Activated CD4-positive, alpha-beta T cell treated with anti-CD3 and anti-CD28 coated beads for 4 hours (primary cell): Measurements from ENCODE around the gene SATB2.

ENCODE experiments used
- DNase-seq, 2 donors: peaks; one replicate each; pipeline ENCODE4 v3.0.0-alpha.2; 2020

Gene SATB2

DNA sequence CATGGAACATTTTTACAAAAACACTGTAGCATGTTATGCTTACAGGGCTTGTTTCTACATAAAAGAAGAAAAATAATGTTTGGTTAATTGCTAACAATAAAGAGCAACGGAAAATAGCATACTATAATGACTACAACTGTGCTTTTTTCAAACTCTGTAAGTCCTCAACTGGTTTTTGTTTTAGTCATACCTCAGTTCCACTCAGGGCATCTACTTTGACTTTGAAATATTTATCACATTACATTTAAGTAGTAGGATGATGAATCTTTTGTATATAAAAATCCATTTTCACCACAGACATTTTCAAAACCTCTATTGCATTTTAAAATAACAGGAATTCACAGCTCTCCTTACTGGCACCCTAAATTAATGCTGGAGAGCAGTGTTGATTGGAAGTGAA is 8.3 kb downstream of the SATB2 start:
- DNase-seq, result no peak

DNA sequence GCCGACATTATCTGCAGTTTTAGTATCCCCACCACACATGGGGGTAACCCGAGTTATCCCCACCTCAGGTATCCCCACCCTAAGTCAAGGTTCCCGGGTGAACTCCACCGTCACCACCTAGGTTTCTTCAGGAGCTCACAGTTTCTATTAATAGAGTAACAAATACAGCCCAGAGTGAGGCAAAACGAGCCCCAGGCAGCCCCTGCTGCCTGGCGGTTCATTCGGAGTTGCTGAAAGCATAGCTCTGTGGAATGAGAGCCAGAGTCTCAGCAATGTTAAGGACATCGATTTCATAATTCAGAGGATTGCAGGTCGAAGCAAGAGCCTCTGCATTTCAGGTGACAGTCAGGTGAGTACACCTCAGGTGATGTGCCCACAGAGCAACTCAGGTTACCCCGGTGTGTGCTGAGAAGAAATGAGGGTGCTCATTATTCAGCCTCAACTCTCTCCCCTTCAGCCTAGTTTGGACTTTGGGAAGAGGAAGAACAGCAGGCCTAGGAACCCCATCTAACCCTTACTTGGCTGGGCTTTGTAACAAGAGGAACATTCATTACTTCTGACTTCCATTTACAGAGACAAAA is 10.7 kb downstream of the SATB2 start:
- no peak for DNase-seq

DNA sequence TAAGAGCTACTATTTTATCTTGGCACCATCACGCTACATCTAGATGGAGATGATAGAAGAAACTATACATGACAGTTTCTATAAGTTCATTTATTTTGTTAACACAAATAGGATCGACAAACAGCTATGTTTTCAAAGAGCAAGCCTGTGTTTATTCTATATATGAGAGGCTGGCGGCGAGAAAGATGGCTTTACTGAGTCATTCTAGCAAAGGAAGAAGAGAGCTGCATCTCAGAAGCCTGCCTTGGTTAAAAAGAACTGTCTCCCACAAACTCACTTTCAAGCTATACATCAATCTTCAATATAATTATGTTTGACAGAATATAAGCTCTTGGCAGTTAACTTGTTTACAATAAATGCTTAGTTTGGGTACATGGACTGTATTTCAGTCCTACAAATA is 13.0 kb downstream of the SATB2 start:
- no peak for DNase-seq

DNA sequence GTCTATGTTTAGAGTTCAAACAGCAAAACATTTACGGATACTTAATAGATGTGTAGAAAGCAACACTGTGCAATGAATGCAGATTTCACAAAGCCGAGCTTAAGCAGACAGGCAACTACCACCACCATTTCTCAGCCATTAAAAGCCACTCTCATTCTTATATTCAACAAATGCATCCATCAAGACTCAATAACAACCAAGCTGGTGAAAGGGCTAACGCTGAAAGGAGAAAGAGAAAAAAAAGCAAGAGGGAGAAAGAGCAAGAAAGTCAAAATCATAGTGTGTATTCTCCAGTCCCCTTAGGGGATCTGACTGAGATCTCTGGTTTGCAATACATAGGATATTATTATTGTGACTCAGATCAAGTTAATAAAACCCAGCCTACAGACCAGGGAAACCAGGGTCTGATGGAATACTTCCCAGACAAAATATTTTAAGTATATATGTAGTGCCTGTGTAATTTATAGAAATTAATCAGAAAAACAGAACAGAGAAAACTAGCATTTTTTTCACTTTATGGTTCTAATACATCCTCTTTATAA is 14.1 kb downstream of the SATB2 start:
- DNase-seq, result no peak

DNA sequence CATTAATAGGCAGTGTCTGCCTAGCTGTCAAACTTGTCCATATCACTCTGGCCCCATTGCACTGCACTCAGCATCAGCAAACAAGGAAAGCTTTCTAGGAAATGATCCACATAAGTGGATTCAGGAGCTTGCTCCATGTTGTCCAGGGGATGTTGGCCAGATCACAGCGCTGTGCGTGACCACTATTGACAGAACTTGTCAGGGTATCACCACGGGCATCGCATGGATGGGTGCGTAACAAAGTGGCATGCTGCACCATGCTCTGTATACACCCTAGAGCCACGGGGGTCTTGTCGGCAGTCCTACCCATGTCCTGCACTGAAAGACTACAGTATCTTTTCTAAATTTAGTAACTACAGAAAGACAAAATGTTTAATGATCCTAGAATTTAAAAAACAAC is 15.6 kb downstream of the SATB2 start:
- DNase-seq, result no peak

DNA sequence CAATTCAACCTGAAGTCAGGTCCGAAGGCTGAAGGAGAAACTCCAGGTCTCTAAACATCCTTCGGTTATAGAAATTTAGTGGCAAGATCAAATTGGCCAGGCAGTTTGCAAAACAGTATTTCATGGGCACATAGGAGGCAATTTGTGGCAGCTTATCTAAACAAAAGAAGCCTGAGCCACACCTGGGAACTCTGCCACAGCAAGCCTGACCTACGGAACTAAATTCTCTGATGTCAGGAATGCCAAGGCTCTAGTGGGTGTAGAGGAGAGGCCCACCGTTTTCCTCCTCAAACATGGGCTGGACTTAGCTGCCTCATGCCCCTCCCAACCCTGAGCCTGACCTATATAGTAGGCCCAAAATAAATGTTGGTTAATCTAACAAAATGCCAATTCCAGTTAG is 16.0 kb downstream of the SATB2 start:
- DNase-seq, result no peak

DNA sequence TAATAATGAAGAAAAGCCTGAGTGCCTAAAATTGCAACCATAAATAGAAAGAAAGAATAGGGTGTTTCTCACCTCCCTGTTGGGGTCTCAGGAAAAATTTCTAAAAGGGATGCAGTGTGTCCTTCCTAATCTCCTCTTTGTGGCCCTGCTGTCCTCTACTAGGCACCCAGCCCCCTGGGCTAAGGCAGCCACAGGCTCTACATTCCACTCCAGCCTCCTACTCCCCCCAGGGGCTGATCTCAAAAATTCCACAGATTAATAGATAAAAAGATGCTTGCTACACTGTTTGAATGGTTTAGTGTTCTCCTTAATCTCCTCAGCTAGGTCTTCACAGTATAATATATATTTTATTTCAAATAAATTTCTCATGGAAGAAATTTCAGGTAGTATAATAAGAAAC is 17.6 kb downstream of the SATB2 start:
- no peak for DNase-seq

DNA sequence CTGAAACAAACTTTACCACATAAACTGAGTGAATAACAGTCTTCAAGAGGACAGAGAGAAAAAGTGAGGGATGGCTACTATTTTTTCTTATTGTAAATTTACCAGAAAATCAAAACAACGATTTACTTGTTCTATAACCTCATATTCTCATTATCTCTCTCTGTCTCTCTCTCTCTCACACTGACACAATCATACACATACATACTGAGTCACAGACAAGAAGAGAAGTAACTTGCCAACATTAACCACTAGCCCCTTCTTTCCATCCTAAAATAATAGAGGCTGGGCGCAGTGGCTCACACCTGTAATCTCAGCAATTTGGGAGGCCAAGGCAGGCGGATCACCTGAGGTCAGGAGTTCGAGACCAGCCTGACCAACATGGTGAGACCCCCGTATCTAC is 18.2 kb downstream of the SATB2 start:
- no peak for DNase-seq

DNA sequence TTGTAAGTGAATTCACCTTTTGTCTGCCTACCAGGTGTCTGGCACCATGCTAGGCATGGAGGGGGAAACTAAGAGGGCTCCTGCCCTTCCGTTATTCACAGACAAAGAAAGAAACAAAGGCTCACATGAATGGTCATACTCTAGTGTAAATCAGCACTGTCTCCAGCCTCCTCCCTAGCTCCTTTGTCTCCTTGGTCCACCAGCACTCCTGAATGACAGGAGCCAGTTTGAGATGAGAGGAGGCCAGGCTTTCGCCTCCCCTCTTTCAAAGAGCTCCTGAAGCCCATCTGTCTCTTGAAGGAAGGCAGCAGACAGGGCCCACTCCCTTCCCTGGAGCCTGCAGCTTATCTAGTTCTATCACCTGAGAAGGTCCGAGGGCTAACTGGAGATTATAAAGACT is 18.7 kb downstream of the SATB2 start:
- no peak for DNase-seq

DNA sequence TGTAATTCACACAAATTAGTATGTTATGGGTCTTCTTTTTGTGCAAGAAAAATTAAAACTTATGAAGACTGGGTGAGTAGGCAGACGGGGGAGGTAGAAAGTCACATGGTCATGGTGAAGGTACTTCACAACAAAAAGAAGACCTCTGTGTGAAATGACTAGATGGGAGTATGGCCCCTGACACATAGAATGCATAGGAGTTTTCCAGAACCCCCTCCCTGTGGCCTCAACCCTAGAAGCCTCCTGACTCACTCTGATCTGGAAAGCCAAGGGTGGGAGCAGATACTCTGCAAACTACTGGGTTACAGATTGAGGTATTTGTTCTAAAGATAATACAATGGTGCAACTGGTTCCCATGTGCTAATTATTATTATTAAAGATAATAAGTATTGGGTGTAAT is 23.2 kb downstream of the SATB2 start:
- no peak for DNase-seq

DNA sequence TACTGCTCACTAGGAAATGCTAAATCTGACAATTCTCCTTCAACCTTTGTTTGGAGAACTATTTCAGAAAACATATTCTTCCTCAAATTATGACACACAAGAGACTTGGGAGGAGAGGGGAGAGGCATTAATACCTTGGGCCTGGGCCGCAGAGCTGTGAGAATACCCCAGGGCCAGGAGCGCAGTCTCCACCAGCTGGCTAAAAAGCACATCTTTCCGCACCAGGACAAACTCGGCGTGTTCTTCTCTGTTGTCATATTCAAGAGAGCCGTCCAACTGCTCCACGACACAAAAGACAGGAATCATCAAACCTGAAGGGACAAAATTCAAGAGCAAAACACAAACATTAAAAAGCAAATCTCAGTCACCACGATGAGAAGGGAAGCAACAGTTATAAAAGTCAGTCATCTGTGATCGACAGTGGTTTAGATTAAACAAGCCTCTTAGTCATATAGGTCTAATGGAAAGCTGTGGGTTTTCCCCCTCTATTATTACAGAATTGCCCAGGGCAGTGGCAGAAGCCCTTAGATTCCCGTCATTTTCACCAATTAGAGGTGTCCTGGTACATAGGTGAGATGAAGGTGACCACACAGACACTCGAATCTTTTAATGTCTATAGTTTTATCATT is 24.4 kb downstream of the SATB2 start:
- DNase-seq, result no peak

DNA sequence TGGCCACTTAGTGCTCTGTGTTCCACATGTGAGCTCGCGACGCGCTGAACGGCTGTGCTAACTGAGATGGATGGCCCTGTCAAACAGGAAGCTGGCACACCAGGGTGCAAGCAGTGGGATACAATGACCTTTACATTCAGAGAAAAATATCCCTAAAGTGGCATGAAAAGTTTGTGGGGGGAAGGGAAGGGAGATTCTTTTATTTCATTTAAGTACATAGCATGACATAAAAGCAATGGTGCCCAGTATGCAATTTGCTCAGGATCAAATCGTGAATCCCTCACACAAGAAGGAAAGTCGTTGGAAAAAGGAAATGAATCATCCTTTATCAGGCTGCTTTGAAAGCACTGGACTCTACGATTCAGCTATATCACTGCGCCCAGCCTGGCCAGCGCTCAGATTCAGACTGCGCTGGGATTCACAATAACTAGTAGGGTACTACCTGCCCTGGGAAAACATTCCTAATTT is 26.0 kb downstream of the SATB2 start:
- DNase-seq, result no peak

DNA sequence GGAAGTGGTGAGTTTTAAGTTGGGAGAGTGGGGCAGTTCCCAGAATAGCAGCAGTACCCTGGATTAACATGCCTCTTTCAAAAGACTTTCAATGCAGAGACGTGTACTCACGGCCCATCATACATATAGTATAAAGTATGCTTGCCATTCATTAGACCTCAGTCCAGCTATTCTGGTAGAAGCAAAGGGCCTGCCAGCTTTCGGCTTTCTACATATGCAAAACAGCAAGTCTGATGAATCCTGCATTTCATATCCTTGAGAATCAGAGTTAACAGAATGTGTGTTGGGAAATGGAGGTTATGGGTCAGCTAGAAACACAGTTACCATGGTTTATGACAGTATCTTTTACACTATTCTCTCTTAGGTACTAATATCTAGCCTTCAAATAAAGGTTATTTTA is 27.5 kb downstream of the SATB2 start:
- DNase-seq, result no peak

DNA sequence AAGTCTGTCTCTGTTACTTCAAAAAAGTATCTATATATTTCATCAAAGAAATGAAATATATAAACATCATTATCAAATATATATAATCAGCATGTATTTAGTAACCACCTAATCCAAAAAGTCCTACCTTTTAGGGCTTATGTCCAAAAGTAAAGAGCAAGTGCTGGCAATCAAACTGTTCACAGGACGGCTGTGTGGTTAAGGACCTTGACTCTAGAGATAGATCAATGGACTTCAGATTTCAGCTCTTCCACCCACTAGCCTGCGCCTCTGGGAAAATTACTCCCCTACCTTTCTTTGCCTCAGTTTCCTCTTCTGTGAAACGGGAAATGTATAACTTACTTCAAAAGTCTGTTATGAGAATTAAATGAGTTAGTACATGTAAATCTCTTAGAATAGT is 29.4 kb downstream of the SATB2 start:
- DNase-seq, result no peak

DNA sequence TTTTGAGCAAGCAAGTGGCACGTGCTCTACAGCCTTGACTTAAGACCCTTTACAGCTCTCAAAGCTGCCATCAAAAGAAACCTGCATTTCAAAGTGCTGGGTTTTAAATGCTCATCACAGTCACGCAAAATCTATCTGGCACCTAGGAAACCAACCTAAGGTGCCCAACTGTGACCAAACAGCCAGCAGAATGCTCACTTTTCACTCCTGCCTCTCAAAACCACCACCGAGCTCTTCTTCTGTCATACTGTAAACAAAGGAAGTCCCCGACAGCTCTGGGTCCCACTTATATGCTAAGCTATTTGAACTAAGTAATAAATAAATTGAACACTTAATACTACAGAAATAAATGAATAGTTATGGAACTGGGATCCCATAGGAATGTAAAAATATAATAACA is 33.6 kb downstream of the SATB2 start:
- DNase-seq, result no peak

DNA sequence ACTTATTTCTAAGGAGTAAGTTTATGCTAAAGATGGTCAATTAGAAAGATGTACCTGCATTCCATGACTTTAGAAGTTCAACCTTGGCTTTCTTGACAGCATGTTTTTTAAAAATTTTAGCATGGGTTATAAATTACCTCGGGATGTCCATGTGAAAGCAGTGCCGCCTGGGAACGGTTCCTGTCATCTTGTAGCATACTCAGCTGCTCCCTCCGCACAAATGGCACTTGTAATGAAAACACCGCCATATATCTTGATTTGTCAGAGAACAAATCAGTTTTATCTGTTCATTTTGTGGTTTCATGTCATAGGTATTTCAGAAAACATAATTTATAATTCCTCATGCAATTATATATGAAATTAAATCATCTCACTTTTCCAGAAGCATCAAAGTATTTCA is 38.3 kb downstream of the SATB2 start:
- no peak for DNase-seq

DNA sequence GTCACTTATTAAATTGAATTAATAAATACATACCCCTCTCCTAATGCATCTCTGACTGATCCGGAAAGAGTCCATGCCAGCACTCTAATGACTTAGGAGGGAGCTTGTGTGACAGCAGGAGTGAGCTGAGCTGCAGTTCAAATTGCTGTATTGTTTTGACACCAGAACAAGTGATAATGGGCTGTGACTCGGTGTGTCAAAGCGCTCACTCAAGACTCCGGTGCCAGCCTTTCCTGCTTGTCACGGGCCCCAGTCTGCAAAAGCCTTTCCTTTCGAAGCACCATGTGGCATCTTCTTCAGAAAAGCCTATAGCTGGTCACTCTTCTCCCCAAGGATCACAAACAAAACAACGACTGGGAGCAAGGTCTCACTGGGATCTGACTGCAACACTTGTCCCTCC is 43.3 kb downstream of the SATB2 start:
- DNase-seq, result no peak

DNA sequence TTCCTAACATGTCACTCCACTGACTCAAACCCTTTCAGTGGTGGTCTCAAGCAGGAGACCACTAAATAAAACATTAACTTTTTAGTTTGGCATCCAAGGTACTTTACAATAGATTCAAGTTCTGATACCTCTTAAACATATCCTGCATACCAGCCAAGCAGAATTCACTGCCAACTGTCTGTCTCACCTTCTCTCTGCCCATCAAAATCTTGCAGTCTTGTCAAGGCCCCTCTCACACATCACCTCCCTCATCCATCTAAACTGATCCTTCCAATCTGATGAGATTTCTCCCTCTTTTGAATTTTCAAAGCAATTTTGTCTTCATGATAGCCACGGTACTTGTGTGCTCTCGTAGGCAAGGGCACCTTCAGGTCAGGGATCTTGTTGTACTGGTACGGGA is 43.7 kb downstream of the SATB2 start:
- no peak for DNase-seq

DNA sequence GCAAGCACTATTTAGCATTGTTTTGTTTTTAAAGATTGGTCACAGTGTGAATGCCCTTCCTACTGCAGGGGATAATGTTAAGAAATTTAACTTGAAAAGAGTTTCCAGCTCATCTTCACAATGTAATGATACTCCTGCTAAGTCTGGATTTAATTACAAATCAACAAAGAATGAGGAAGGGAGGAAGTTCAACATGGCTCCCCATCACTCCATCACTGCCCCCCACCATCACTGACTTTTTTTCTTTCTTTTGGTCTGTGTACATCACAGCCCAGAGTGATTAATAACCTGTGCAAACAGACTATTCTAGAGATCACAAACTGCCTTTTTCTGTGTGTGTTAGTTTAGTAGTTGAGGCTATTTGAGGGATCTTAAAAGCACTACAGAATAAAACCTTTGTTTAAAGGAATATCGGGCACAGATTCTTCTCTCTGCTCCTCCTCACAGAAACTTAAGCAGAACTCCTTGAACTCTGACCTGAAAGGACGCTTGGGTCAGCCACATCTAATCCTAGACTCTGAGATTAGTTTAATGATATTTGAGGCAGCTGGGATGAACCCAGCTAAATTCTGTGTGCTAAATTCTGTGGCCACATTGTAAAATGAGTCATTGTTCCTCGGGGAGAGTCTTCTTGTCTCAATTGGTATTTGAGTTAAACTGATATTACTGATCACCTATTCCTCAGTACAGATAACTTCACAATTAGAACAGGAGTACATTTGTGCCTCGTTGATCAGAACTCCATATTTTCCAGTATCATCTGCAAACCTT is 47.8 kb downstream of the SATB2 start:
- no peak for DNase-seq

DNA sequence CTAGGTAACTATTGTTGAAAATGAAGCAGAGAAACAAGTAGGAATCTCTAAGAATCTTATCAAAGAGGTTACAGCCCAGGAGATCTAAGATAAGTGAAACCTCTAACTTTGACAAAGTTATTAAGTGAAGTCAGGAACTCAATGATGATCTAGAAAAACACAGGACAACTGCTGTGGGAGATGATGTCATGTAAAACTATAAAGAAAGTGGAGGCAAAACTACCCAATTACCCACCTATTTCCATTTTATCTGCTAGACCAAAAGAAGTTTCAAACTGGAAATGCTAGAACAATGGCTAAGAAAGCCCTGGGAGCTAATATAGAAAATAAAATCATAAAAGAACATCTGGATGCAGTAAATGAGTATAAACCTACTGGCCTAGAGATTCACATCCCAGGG is 50.3 kb downstream of the SATB2 start:
- DNase-seq, result no peak

DNA sequence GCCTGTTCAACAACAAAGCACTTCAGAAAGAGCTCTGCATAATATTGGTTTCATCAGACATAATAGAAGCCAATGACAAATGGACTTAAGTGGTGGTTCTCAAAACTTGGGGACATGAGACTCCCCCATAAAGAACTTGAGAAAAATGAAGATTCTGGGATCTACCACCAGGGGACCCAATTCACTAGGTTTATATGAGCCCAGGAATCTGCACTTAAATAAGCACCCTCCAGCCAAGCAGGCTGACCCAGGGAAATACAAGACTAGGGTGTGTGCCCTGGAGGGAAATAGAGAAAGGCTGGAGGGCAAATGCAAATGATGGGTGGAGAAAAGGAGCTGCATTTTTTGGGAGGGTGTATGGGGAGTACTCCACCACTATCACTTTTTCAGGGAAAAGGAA is 52.5 kb downstream of the SATB2 start:
- DNase-seq, result no peak

DNA sequence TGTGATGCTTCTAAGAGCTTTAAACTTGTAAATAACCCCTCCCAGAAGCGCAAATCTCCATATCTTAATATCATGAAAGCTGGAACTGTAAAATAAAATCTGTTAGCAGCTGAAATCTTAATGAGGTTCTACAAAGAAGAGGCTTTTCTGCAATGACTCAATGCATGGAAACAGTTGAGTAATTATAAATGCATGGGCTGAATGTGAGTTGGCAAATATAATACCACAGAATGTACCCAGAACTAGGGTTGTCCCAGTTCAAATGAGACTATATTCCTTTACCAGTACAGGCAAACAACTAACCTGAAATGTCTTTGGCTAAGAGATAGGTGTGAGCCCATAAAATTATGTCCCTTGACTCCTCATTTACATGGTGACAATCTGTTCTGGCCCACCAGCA is 52.9 kb downstream of the SATB2 start:
- DNase-seq, result no peak

DNA sequence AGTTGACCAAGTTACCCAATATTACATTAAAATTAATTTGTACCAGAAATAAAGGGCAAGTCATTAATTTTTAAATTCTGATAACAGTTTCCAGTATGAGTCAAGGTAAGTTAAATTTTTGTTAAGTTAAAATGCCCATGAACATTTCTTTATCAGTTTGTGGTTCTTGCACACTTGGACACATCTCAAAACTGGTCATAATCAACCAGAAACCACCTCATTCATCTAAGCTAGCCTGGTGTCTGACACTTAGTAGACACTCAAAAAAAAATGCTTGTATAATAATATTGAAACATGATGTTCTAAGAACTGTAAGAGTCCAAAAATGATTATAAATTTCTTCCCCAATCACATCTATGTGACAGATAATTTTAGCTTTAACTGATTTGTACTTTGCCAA is 62.4 kb downstream of the SATB2 start:
- no peak for DNase-seq

DNA sequence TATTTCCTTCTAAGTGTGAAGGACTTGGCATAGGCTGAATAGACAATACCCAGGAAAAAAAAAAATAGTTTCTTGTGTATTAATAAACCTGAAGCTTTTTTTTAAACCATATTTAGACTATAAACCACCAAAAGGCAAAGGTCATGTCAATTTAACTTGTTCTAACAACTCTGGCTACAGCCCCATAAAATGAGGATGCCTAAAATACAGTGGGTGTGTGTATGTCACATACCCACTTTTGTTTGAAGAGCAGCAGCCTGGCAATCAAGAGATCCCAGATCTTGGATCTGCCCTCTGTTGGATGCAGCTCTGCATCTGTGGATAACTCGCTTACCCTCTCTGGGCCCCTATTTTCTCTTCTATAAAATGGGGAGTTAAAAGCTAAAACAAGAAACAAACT is 65.4 kb downstream of the SATB2 start:
- DNase-seq, result no peak
